GM21529 (cell line): ENCODE results near the gene C1QTNF3.
"Not testable (repeated sequence)": the region's sequence is repeated elsewhere in the genome, so short reads cannot be mapped to it uniquely, and the experiment has no call there.

Experiments used
- ATAC-seq: cut with Tn5 transposase; IDR thresholded peaks from one replicate; pipeline ENCODE4 v1.9.1; 2021; ENCODE audit not compliant: unreplicated experiment

C1QTNF3 gene

GRCh38 chr5:34043099-34043876, at the start of gene C1QTNF3:
C1QTNF3 (minus strand) TSS chr5:34043213; CDS start chr5:34043125, 88 bp downstream.
- ATAC-seq, result no peak

- ATAC-seq, result not testable (repeated sequence)
Observed at GRCh38 chr5:34091039-34091438, 48.0 kb upstream of the C1QTNF3 start.

GRCh38 chr5:34089802-34090201, 46.8 kb upstream of the C1QTNF3 start:
- not testable (repeated sequence) for ATAC-seq

GRCh38 chr5:34087728-34088127, 44.7 kb upstream of the C1QTNF3 start:
- not testable (repeated sequence) for ATAC-seq

- not testable (repeated sequence) for ATAC-seq
Observed at GRCh38 chr5:34083898-34084297, 40.9 kb upstream of the C1QTNF3 start.

- ATAC-seq, result not testable (repeated sequence)
Observed at GRCh38 chr5:34079505-34079904, 36.5 kb upstream of the C1QTNF3 start.

- not testable (repeated sequence) for ATAC-seq
Observed at GRCh38 chr5:34077636-34078035, 34.6 kb upstream of the C1QTNF3 start.

GRCh38 chr5:34076719-34077364, 33.8 kb upstream of the C1QTNF3 start:
- not testable (repeated sequence) for ATAC-seq

GRCh38 chr5:34074472-34074871, 31.5 kb upstream of the C1QTNF3 start:
- ATAC-seq, result not testable (repeated sequence)

GRCh38 chr5:34074071-34074470, 31.1 kb upstream of the C1QTNF3 start:
- ATAC-seq, result not testable (repeated sequence)

GRCh38 chr5:34070626-34071025, 27.6 kb upstream of the C1QTNF3 start:
- not testable (repeated sequence) for ATAC-seq

- ATAC-seq, result no peak
Observed at GRCh38 chr5:34064656-34065055, 21.6 kb upstream of the C1QTNF3 start.

- no peak for ATAC-seq
Observed at GRCh38 chr5:34062419-34062818, 19.4 kb upstream of the C1QTNF3 start.

- ATAC-seq, result no peak
Observed at GRCh38 chr5:34061993-34062392, 19.0 kb upstream of the C1QTNF3 start.

- ATAC-seq, result no peak
Observed at GRCh38 chr5:34059977-34060376, 17.0 kb upstream of the C1QTNF3 start.

- no peak for ATAC-seq
Observed at GRCh38 chr5:34058532-34058931, 15.5 kb upstream of the C1QTNF3 start.

- no peak for ATAC-seq
Observed at GRCh38 chr5:34057569-34057968, 14.6 kb upstream of the C1QTNF3 start.

GRCh38 chr5:34057118-34057517, 14.1 kb upstream of the C1QTNF3 start:
- ATAC-seq, result no peak

GRCh38 chr5:34055667-34056066, 12.7 kb upstream of the C1QTNF3 start:
- no peak for ATAC-seq

- ATAC-seq, result no peak
Observed at GRCh38 chr5:34054400-34054729, 11.4 kb upstream of the C1QTNF3 start.

- ATAC-seq, result no peak
Observed at GRCh38 chr5:34053571-34054399, 10.8 kb upstream of the C1QTNF3 start.

GRCh38 chr5:34053133-34053532, 10.1 kb upstream of the C1QTNF3 start:
- ATAC-seq, result no peak
